HG03045 (cell line): Measurements from ENCODE around the gene TP53AIP1.

Experiments
- ATAC-seq: cut with Tn5 transposase; IDR thresholded peaks from one replicate; pipeline ENCODE4 v1.9.1; 2021; ENCODE audit warnings: mild to moderate bottlenecking, moderate library complexity; ENCODE audit not compliant: unreplicated experiment

TP53AIP1 gene

GRCh38 chr11:128892866-128893565 is 49.7 kb downstream of the TP53AIP1 start:
- no peak for ATAC-seq

GRCh38 chr11:128891913-128892398 is 50.7 kb downstream of the TP53AIP1 start:
- ATAC-seq, result no peak

GRCh38 chr11:128890543-128891368 is 51.9 kb downstream of the TP53AIP1 start, which contains the start of gene KCNJ5:
Gene KCNJ5 (plus strand): TSS chr11:128891356. CDS start chr11:128911274, 19,918 bp downstream.
- no peak for ATAC-seq

- no peak for ATAC-seq
These were observed 52.5 kb downstream of the TP53AIP1 start for GRCh38 chr11:128890216-128890542.

- no peak for ATAC-seq
These were observed 52.9 kb downstream of the TP53AIP1 start for GRCh38 chr11:128889657-128890213.

- ATAC-seq, result no peak
These were observed 54.4 kb downstream of the TP53AIP1 start for GRCh38 chr11:128888034-128888985.

- no peak for ATAC-seq
These were observed 56.1 kb downstream of the TP53AIP1 start for GRCh38 chr11:128886406-128887124.
